Kidney (tissue), 14 donors: Measurements from ENCODE around the gene HOXD8. TPM values are rescaled to one million over a fixed set of nuclear protein-coding genes. Genes with fewer than 3 reads are reported as not detected.

Source experiments
- DNase-seq, 5 donors: peaks; one replicate each; pipeline ENCODE4 v3.0.0-alpha.2; 2013 to 2020
- FAIRE-seq: peaks from 2 replicates; lab custom pipeline; 2012; peaks lifted over from hg19 to GRCh38; lab: Jason Lieb, UNC
- H3K27ac ChIP-seq, 2 donors: one replicate each; pipeline ENCODE4 v1.7.0; 2013; ENCODE audit warnings: low read depth in 2 of 2, low read length in 2 of 2, inconsistent platforms in 1 of 2
- H3K27me3 ChIP-seq: one replicate; pipeline ENCODE4 v1.7.1; 2013; ENCODE audit warnings: low read length, inconsistent platforms; ENCODE audit not compliant: control insufficient read depth, insufficient read depth
- H3K36me3 ChIP-seq, 3 donors: one replicate each; pipeline versions ENCODE4 v1.7.0 to v1.7.1; 2013; ENCODE audit warnings: low read length in 3 of 3, control low read depth in 1 of 3, inconsistent platforms in 1 of 3; ENCODE audit not compliant: insufficient read depth in 3 of 3, control insufficient read depth in 2 of 3
- H3K4me1 ChIP-seq, 3 donors: one replicate each; pipeline versions ENCODE4 v1.7.0 to v1.7.1; 2013; ENCODE audit warnings: low read length in 3 of 3, inconsistent platforms in 1 of 3, low read depth in 1 of 3; ENCODE audit not compliant: control insufficient read depth in 2 of 3, insufficient read depth in 2 of 3
- H3K4me3 ChIP-seq, 3 donors: one replicate each; pipeline versions ENCODE4 v1.7.0 to v1.8.1; 2013; ENCODE audit warnings: low read length in 3 of 3, control low read depth in 1 of 3, inconsistent platforms in 1 of 3
- H3K9ac ChIP-seq, 3 donors: one replicate each; pipeline versions ENCODE4 v1.7.0 to v1.7.1; 2013; ENCODE audit warnings: low read length in 3 of 3, control low read depth in 1 of 3, inconsistent platforms in 1 of 3
- H3K9me3 ChIP-seq, 3 donors: one replicate each; pipeline versions ENCODE4 v1.7.0 to v1.7.1; 2013; ENCODE audit warnings: low read length in 3 of 3, control low read depth in 1 of 3, inconsistent platforms in 1 of 3; ENCODE audit not compliant: control insufficient read depth in 2 of 3, insufficient read depth in 1 of 3
- CTCF ChIP-seq: IDR thresholded peaks from 3 replicates; pipeline ENCODE4 v1.5.1; 2012; ENCODE audit warnings: mild to moderate bottlenecking, moderate library complexity, borderline replicate concordance; ENCODE audit not compliant: insufficient read depth; ENCODE audit errors: extremely low read depth
- intact Hi-C: fragments of 100-400 bp; cut with DNase I; formaldehyde crosslinking; loops from one replicate; pipeline ENCODE4 v1.11.1; 2022
- polyA plus RNA-seq: library from polyadenylated mRNA; stranded (reverse); fragments of 350-450 nt; fragmentation: Illumina TruSeq; extraction: RNeasy Lipid Tissue Mini Kit (QIAGEN cat#74804); gene quantifications from one replicate; pipeline ENCODE4 v1.2.3, GENCODE V29; 2014; ENCODE audit warnings: low read depth, low replicate concordance; ENCODE audit not compliant: insufficient read depth
- total RNA-seq: library from RNA; stranded (reverse); fragmentation: NEBNext Ultra II Directional; extraction: Animal tissue kit (Norgen Biotek cat#: 25700); gene quantifications from one replicate; pipeline ENCODE4 v1.2.1, GENCODE V29; 2021
- donor health status: control.
- donor health status: control.
- donor health status: control.
- donor health status: control.
- donor health status: control.
- donor health status: DM: yes; HTN: yes; CAD: no.
- donor health status: Normal renal cell carcinoma (clear cell type).

The HOXD8 gene
- total and polyA plus RNA-seq, 2 donors from 2014 or later, result 76.5 to 122 TPM

- intact Hi-C loops, result loop anchor here (10.0 kb wide), 2 partner anchors 306 to 406 kb away; no protein-coding TSS in a partner anchor
- TF ChIP-seq CTCF, result no peak
- peaks cover 0 to 2% (median 0%) of the 10 kb centered on the region in 3 donors for H3K36me3 ChIP-seq
- H3K27me3 ChIP-seq, result no peaks in the 10 kb centered on the region
- peak overlapping the region in 1 of 3 donors; percentile 78 for H3K9ac ChIP-seq
- peak overlapping the region; percentile 89 to 93 for H3K27ac ChIP-seq
- peak in 2 of 5 donors; percentile 59 to 64 for DNase-seq
- peaks cover 10 to 16% (median 10%) of the 10 kb centered on the region in 3 donors for H3K4me1 ChIP-seq
- H3K4me3 ChIP-seq, result peak overlapping the region; percentile 11 to 75 (median 44)
- no peaks in the 10 kb centered on the region for H3K9me3 ChIP-seq
- FAIRE-seq, result no peak
These were observed 19.4 kb downstream of the HOXD8 start for GRCh38 chr2:176148751-176149421.

- no peak for TF ChIP-seq CTCF
- intact Hi-C loops, result loop anchor here (10.0 kb wide), 2 partner anchors 305 to 405 kb away; no protein-coding TSS in a partner anchor
- Histone ChIP-seq H3K9me3 (no peaks in the 10 kb centered on the region), H3K36me3 (peaks cover under 1 to 6% (median under 1%) of the 10 kb centered on the region in 3 donors), H3K4me1 (peaks cover 10 to 16% (median 11%) of the 10 kb centered on the region in 3 donors), H3K27me3 (no peaks in the 10 kb centered on the region), H3K27ac (peak overlapping the region; percentile 89 to 93), H3K9ac (peak overlapping the region in 2 of 3 donors; percentile 29 to 78), H3K4me3 (peak overlapping the region; percentile 11 to 75 (median 17))
- DNase-seq (peak in 4 of 5 donors; percentile 36 to 64 (median 54)), FAIRE-seq (no peak)
These were observed 20.0 kb downstream of the HOXD8 start for GRCh38 chr2:176149481-176149938.

GRCh38 chr2:176149939-176150583 lies 20.6 kb downstream of the HOXD8 start:
- H3K4me3 ChIP-seq, result peak overlapping the region; percentile 11 to 75 (median 17)
- H3K27ac ChIP-seq, result peak overlapping the region; percentile 89 to 93
- H3K9me3 ChIP-seq, result no peaks in the 10 kb centered on the region
- peaks cover 2 to 10% (median 6%) of the 10 kb centered on the region in 3 donors for H3K36me3 ChIP-seq
- intact Hi-C loops, result loop anchor here (10.0 kb wide), 2 partner anchors 305 to 405 kb away; no protein-coding TSS in a partner anchor
- peak in 4 of 5 donors; percentile 39 to 63 (median 50) for DNase-seq
- no peak for FAIRE-seq
- H3K4me1 ChIP-seq, result peaks cover 10 to 19% (median 14%) of the 10 kb centered on the region in 3 donors
- peak overlapping the region in 2 of 3 donors; percentile 33 to 78 for H3K9ac ChIP-seq
- TF ChIP-seq CTCF, result no peak
- H3K27me3 ChIP-seq, result no peaks in the 10 kb centered on the region
